ENCODE measurements around the gene MYBPC1. TPM values are rescaled to one million over a fixed set of nuclear protein-coding genes. Genes with fewer than 3 reads are reported as not detected.

Gene MYBPC1
- total RNA-seq, 2 donors from 2014 or later, result 171 to 302 TPM

- WGBS, result 53% methylated on average over 4 of the region's 4 CpGs
- TF ChIP-seq POLR2AphosphoS5 (IDR thresholded peaks at IDR 0.05), result no peak
- no peak for TF ChIP-seq POLR2A (IDR thresholded peaks at IDR 0.05)
- intact Hi-C loops (cut with DNase I), result no loop called here
- Histone ChIP-seq H3K4me1 (replicated peaks) (no peaks in the 10 kb centered on the region), H3K9me3 (no peaks in the 10 kb centered on the region), H3K27ac (no peak overlapping the region), H3K27me3 (replicated peaks; ENCODE audit: insufficient read depth) (no peaks in the 10 kb centered on the region), H3K4me3 (no peak overlapping the region), H3K36me3 (no peaks in the 10 kb centered on the region)
- no peak for DNase-seq (ENCODE audit: low spot score)
These were observed 23.7 kb upstream of the MYBPC1 start for GRCh38 chr12:101571105-101571504.

GRCh38 chr12:101573743-101574142 lies 21.0 kb upstream of the MYBPC1 start:
- Histone ChIP-seq H3K9me3 (no peaks in the 10 kb centered on the region), H3K4me1 (replicated peaks) (no peaks in the 10 kb centered on the region), H3K27me3 (replicated peaks; ENCODE audit: insufficient read depth) (no peaks in the 10 kb centered on the region), H3K27ac (no peak overlapping the region), H3K36me3 (no peaks in the 10 kb centered on the region), H3K4me3 (no peak overlapping the region)
- TF ChIP-seq POLR2A (IDR thresholded peaks at IDR 0.05) (no peak), CTCF (IDR thresholded peaks at IDR 0.05) (no peak), POLR2AphosphoS5 (IDR thresholded peaks at IDR 0.05) (no peak)
- 96% methylated on average over 1 of the region's 1 CpG for WGBS
- intact Hi-C loops (cut with DNase I), result no loop called here
- DNase-seq (ENCODE audit: low spot score), result no peak

- H3K4me3 ChIP-seq, result no peak overlapping the region
- H3K4me1 ChIP-seq (replicated peaks), result no peaks in the 10 kb centered on the region
- intact Hi-C loops (cut with DNase I), result no loop called here
- H3K9me3 ChIP-seq, result no peaks in the 10 kb centered on the region
- H3K36me3 ChIP-seq, result no peaks in the 10 kb centered on the region
- WGBS, result 52% methylated on average over 2 of the region's 2 CpGs
- DNase-seq (ENCODE audit: low spot score), result no peak
- no peak overlapping the region for H3K27ac ChIP-seq
- no peaks in the 10 kb centered on the region for H3K27me3 ChIP-seq (replicated peaks; ENCODE audit: insufficient read depth)
- TF ChIP-seq POLR2AphosphoS5 (IDR thresholded peaks at IDR 0.05), result no peak
- TF ChIP-seq POLR2A (IDR thresholded peaks at IDR 0.05), result no peak
- no peak for TF ChIP-seq CTCF (IDR thresholded peaks at IDR 0.05)
These were observed 16.4 kb upstream of the MYBPC1 start for GRCh38 chr12:101578417-101578816.

- Histone ChIP-seq H3K36me3 (no peaks in the 10 kb centered on the region), H3K27ac (no peak overlapping the region), H3K4me1 (replicated peaks) (no peaks in the 10 kb centered on the region), H3K9me3 (no peaks in the 10 kb centered on the region), H3K27me3 (replicated peaks; ENCODE audit: insufficient read depth) (no peaks in the 10 kb centered on the region), H3K4me3 (no peak overlapping the region)
- TF ChIP-seq POLR2A (IDR thresholded peaks at IDR 0.05), result no peak
- no peak for TF ChIP-seq POLR2AphosphoS5 (IDR thresholded peaks at IDR 0.05)
- no peak for TF ChIP-seq CTCF (IDR thresholded peaks at IDR 0.05)
- DNase-seq (ENCODE audit: low spot score), result no peak
- 30% methylated on average over 1 of the region's 1 CpG for WGBS
- intact Hi-C loops (cut with DNase I), result no loop called here
These were observed 13.6 kb upstream of the MYBPC1 start for GRCh38 chr12:101581190-101581589.

GRCh38 chr12:101582937-101583336 lies 11.8 kb upstream of the MYBPC1 start:
- intact Hi-C loops (cut with DNase I), result no loop called here
- H3K9me3 ChIP-seq, result no peaks in the 10 kb centered on the region
- H3K27me3 ChIP-seq (replicated peaks; ENCODE audit: insufficient read depth), result no peaks in the 10 kb centered on the region
- H3K36me3 ChIP-seq, result no peaks in the 10 kb centered on the region
- WGBS, result 8% methylated on average over 1 of the region's 1 CpG
- H3K4me3 ChIP-seq, result no peak overlapping the region
- no peak for TF ChIP-seq POLR2A (IDR thresholded peaks at IDR 0.05)
- TF ChIP-seq POLR2AphosphoS5 (IDR thresholded peaks at IDR 0.05), result no peak
- no peak for TF ChIP-seq CTCF (IDR thresholded peaks at IDR 0.05)
- DNase-seq (ENCODE audit: low spot score), result no peak
- no peak overlapping the region for H3K27ac ChIP-seq
- H3K4me1 ChIP-seq (replicated peaks), result no peaks in the 10 kb centered on the region

Measured in prostate gland (tissue), 2 donors.